CD4-positive, alpha-beta T cell treated with Interleukin-10 for 1 hour (primary cell): ENCODE results near the gene PEA15.

Experiments used
- DNase-seq: peaks from one replicate; pipeline ENCODE4 v3.0.0-alpha.2; 2020

PEA15 gene

DNA sequence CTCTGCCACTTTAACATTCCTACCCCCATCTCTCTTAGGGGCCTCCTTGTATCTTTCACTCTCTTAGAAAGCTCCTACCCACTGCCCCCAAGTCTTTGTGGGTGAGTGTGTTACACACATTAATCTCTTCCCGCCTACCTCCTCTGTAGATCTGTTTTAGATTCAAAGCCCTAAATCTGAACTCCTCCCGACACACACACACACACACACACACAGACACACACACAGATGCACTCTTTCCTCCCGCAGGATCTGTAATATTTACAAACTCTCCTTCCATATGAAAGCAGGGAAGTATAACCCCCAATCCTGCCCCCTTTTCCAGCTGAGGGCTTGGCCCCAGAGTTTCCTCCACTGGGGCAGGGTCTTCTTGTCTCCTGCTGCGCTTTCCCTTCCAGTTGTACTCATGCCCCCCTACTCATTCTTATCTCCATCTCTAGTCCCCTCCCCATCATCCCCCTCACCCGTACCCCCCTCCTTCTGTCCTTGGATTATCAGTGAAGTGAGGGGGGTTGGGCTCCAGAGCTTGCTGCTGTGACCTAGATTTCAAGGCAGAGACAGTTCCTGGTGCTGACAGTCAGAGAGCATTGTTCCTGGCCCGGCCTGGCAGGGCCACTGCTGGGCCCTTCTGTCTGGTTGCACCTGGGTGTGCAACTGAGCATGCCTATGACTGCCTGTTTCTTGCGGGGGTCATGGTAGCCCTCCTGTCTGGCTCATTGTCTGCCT is 4.3 kb downstream of the PEA15 start:
- DNase-seq: no peak

GRCh38 chr1:160210561-160210960 is 5.4 kb downstream of the PEA15 start:
- no peak for DNase-seq

DNA sequence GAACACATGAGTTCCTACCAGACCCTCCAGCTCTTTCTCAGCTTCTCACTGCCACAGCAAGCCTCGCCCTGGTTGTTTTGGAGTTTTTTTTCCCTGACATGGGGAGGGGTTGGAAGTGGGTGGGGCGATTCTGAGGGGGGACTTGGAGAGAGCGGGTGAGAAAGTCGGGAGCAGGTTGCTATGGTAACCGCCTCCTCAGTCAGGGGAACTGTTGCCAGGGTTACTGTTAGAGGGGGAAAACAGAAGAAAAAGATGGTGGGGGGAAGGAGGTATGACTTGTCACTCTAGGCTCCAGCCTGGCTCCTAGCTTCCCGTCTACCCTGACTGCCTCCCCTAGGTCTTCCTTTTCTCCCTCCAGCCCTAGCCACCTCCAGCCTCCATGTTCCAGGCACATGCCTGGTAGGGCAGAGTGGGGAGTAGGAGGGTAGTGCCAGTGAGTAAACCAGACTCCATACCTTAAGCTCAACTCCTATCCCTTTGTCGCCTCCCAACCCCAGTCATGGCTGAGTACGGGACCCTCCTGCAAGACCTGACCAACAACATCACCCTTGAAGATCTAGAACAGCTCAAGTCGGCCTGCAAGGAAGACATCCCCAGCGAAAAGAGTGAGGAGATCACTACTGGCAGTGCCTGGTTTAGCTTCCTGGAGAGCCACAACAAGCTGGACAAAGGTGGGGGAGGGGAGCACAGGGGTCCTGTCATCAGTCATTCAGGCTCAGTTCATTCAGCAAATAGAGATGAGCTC is 6.0 kb downstream of the PEA15 start:
- no peak for DNase-seq

DNA sequence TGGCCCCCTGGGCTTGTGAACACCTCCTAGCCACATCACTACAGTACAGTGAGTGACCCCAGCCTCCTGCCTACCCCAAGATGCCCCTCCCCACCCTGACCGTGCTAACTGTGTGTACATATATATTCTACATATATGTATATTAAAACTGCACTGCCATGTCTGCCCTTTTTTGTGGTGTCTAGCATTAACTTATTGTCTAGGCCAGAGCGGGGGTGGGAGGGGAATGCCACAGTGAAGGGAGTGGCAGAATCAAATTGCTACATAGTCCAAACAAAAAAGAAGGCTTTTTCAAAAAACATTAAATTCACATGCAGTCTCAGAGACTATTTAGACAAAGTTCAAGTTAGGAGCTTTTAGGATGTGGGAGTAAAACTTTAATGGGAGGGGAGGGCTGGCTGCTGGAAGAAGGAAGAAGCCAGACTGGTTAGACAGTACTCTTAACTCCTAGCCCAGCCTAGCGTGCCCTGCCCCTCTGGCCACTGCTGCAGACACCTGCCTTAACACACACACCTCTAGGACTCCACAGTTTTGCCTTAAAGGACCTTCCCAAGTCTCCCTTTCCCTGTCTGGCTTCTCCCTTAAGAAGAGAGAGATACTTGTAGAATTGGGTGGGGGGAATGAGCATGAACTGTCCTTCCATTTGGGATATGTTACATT is 9.4 kb downstream of the PEA15 start:
- no peak for DNase-seq

DNA sequence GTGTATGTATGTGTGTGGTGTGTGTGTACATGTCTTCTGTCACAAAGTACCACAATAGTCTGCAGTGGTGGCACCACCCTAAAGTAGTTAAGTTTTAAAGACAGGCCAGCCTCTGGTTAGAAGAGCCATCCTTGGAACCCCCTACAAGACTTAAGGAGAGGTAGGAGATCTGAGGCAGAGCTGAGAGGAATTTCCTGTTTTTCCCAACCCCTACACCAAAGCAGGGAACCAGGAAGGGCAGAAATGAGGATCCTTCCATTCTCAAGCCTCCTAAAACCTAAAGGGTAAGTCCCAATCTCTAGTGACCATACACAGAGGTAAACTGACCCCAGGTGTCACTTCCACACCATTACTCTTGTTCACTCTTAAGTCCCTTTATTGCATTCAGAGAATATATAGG is 11.1 kb downstream of the PEA15 start:
- DNase-seq: no peak

- DNase-seq: no peak
These were observed 12.4 kb downstream of the PEA15 start for GRCh38 chr1:160217481-160218051.

DNA sequence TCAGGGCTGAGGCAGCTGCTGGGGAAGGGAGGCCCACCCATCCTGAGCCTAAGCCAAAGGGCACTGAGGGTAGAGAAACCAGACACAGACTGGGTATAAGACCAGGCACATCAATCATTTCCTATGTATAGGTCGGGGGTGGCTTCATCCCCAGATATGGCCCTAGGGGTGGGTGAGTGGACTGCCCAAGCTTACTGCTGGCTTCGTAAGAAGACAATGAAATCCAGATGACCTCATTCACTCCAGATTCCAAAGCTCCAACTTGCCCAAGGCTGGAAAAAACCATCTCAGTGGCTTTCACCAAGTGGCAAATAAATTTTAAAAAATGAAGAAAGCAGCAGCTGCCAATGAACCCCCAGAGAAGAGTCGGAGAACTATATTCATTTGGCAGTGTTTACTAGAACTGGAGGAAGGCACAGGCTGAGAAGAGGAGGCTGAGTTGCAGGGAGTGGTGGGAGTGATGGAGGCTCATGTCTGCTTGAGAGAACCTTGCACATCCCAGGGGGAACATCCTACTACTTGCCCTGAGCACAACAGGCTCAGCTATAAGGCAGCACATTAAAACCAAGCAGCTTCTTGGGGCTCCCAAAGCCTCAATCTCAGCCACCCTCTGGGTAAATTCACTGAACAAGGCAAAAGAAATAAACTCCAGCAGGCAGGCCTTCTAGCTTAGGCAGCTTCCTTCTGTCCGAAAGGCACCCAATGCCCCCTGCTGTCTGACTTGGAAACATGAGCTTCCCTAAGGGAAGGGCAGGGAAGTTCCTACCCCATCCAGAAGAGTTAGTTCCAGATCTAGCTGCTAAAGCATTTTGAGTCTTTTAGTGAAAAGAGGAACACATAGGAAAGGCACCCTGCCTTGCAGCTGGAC is 14.1 kb downstream of the PEA15 start:
- no peak for DNase-seq

- no peak for DNase-seq
These were observed 15.1 kb downstream of the PEA15 start for GRCh38 chr1:160220301-160220700.

DNA sequence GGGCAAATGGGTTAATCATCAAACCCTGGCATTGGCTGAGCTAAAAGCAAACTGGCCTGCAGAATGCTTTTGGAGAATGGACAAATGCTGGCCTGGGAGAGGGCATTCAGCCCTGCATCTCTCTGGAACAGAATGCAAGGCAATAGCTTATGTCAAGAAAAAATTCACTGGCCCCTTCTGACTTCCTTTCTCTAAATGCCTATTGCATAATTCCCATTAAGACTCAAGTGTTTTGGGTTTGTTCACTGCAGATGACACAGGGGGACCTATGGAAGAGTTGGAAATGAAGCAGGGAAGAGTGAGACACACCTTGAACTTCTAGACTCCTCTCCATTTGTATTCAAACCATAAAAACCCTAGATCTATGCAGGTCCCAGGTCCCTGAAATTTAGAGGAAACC is 15.9 kb downstream of the PEA15 start:
- DNase-seq: no peak

DNA sequence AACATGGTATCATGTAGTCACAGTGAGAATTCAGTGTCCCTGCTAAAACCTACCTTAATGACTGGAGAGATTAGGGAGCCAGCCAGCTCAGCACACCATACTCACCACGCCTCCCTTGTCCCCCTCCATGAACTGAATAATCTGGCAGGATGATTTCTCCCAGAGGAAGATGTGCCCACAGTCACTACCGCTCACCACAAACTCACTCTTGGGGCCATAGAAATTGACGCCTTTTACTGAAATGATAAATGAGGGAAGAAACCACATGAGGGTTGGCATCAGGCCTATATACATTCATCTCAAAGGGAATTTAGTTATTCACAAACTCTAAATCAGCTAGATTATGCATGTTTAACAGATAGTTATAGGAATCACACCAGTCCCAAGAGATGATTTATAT is 17.4 kb downstream of the PEA15 start:
- DNase-seq: no peak

- DNase-seq: no peak
These were observed 19.4 kb downstream of the PEA15 start for GRCh38 chr1:160224606-160225005.

- no peak for DNase-seq
These were observed 20.2 kb downstream of the PEA15 start for GRCh38 chr1:160225345-160225744.

DNA sequence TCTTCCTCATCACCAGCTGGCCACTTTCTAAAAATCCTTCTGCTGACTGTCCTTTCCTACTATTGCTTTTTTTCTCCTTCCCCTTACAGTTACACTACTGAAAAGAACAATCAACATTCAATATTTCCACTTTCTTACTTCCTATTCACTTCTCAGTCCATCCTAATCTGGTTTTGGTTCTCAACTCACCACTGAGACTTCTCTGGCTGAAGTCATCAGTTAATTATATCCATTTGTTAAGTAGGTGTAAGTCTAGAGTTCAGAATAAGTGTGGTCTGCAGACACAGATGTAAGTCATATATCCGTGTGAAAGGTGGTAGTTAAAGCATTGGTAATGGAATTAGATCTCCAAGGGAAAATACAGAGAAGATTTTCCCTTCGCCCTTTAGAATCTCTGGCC is 21.4 kb downstream of the PEA15 start:
- no peak for DNase-seq

GRCh38 chr1:160227034-160227433 is 21.9 kb downstream of the PEA15 start:
- DNase-seq: no peak

DNA sequence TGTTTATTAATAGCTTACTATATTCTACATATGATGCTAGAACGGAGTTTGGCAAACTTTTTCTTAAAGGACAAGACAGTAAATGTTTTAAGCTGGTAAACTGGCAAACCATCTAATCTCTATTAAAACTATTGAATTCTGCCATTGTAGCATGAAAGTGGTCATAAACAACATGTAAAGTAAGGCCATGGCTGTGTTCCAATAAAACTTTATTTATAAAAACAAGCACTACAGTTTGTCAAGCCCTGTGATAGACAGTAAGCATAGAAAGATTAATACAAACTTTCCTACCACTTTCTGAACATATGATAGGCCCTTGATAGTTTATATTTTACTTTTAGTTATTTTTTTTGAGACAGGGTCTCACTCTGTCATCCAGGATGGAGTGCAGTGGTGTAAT is 22.4 kb downstream of the PEA15 start:
- no peak for DNase-seq

GRCh38 chr1:160228431-160228830 is 23.2 kb downstream of the PEA15 start:
- no peak for DNase-seq

- no peak for DNase-seq
These were observed 27.7 kb downstream of the PEA15 start for GRCh38 chr1:160232911-160233310.

- no peak for DNase-seq
These were observed 31.6 kb downstream of the PEA15 start for GRCh38 chr1:160236806-160237205.

GRCh38 chr1:160237558-160237957 is 32.4 kb downstream of the PEA15 start:
- no peak for DNase-seq

- no peak for DNase-seq
These were observed 33.2 kb downstream of the PEA15 start for GRCh38 chr1:160238408-160238807.

GRCh38 chr1:160239582-160240299 is 34.6 kb downstream of the PEA15 start:
- DNase-seq: no peak

DNA sequence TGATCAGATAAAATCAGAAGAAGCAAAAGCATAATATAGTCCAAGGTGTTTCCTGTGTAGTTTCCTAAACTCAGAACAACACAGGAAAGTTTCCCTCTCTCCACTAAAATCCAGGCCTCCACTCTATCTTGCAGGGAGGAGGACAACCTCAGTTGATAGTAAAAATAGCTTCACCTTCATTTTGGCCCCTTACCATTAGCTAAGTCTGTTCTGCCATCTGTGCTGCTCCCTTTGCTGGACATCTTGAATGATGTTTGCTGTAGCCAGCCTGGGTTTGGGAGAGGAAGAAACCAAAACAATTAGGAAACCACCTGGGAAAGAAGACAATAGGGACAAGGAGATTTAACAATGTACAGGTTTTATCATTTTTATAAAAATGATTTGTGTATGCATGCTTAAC is 38.6 kb downstream of the PEA15 start:
- DNase-seq: no peak
